GM18907 (cell line): ENCODE measurements around the gene PSMC2.
"Not testable (repeated sequence)": the region's sequence is repeated elsewhere in the genome, so short reads cannot be mapped to it uniquely, and the experiment has no call there.

Source experiments
- ATAC-seq: cut with Tn5 transposase; IDR thresholded peaks from one replicate; pipeline ENCODE4 v1.9.1; 2021; ENCODE audit warnings: mild to moderate bottlenecking, moderate library complexity; ENCODE audit not compliant: unreplicated experiment

The PSMC2 gene

DNA sequence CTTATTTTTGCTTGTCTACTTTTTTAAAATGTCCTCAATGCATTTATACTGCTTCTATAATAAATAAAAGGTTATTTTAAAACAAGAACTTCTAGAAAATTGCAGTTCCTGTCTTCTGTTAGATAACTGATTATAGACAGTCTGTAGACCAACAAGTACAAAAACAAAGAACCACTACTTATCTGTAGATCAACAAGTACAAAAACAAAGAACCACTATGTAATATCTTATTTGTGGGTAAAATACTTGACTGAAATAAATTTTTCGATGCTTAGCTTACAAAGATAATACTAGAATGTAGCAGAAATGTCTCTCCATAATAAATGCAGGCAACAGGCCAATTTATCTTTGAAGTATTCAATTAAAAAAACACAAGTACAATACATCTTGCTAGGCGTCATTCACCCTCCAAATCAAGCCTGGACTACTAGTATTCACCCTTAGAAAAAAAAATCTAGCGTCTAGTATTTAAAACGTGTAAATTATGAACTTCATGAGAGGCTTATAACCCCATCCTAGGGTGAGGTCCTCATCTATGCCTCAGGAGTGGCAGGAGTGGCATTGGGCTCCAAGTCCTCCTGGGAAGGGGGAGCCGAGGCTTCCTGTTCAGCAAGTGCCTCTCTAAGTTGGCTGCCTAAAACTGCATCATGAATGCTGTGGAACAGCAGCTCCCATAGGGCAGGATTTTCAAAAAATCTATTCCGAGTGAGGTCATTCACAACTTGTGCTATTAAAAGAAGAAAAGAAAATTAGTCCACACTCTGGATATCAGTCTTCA lies 26.6 kb downstream of the PSMC2 start:
- no peak for ATAC-seq

DNA sequence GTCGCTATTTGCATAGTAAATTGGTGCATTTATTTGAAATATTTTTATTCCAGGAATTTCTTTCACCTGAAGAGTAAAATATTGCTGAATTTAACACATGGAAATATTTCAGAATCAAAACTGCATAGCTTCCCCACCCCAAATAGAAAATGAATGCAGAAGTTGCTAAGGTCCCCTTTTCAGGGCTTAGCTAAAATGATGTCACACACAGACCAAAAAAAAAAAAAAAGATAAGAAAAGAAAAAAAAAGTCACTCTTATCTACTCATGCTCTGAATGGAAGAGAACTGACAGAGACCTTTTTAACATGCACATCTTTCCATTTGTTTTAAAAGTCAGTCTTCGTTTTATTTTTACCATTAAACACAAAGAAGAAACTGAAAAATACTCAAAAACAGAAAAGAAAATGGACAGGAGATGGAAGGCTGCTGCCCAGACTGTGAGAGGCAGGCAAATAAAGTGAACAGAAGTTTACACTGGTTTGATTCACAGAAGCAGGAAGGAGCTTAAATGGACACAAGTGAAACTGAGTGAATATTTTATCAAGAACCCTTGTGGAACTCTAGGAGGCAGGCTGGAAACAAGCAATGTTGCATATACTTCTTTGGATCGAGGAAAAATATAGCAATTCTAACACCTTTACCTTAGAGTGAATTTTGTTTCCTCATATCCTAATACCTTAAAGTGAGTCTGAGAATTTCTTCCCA lies 32.0 kb downstream of the PSMC2 start:
- no peak for ATAC-seq

DNA sequence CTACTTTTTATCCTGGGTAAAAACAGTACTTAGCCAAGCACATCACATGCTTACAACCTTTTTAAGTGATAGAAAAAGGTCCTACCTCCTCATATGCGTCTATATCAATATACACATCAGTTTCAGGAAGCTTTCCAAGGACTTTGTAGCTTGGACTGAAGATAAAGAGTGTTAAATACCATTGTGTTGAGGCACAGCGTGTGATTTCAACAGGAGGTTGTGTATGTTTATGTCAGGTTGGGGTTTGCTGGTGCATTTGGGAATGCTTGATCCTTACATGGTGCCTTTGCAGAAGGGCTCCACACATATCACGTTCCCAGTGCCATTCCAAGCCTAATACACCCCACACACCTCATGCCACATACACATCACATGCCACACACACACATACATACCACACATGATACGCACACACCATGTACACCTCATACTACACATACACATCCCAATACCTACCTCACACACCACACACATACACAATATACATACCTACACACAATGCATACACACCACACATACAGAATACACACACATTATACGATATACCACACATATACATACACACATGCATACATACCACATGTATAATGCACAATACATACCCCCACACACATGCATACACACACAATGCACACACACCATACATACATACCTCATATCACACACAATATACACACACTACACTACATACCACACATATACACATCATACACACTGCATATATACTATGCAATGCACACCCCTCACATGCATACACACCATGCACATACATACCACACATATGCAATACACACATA lies 33.1 kb downstream of the PSMC2 start:
- ATAC-seq = no peak

DNA sequence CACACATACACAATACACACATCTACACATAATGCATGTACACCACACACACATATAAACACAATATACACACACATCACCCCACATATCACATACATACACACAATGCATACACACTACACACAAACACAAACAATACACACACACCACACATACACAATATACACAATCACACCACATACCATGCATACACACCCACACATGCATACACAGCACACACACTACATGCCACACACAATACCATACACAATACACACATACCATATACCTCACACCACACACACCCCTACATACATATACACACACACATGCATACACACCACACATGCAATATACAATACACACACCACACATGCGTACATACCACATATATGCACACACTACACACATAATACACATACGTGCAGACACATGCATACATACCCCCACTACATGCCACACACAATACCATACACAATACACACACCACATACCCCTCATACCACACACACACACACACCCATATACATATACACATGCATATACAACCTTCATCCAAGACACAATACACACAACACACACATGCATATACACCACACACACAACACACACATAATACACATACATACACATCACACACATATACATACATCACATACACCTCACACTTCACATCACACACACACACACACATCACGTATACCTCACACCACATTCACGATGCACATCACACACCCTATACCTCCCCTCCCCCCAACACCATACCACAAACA lies 34.0 kb downstream of the PSMC2 start:
- ATAC-seq = no peak

DNA sequence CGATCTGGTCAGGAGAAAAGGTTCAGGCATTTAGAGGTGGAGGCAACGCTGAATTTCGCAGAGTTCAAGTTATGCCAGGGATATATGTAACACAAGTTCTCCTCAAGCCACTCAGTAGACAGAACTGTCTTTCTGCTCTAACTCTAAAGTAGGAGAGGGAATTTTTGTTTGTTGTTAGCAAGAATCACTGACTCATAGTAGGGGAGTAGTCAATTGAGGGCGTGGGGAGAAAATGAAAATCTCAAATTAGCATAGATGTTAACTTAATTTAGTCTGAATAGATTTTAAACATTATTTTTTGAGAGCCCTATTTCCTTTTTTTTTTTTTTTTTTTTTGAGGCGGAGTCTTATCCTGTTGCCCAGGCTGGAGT lies 34.6 kb downstream of the PSMC2 start:
- ATAC-seq = no peak

DNA sequence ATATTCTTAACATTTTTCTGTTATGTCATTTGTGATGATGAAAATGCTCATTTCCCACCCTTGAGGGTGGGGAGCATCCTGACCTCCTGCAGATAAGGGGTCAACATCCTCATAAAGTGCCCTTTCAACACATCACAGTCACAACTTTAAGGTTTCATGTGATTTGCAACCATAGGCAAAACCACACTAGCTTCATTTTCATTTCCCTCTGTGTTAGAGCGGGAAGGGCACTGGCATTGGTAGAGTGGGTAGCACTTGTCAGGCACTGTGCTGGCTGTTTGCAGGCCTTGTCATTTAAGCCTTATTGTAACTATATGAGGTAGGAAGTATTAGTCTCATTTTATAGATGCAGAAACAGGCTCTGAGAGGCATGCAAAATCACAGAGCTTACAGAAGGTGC lies 39.8 kb downstream of the PSMC2 start:
- ATAC-seq = no peak

DNA sequence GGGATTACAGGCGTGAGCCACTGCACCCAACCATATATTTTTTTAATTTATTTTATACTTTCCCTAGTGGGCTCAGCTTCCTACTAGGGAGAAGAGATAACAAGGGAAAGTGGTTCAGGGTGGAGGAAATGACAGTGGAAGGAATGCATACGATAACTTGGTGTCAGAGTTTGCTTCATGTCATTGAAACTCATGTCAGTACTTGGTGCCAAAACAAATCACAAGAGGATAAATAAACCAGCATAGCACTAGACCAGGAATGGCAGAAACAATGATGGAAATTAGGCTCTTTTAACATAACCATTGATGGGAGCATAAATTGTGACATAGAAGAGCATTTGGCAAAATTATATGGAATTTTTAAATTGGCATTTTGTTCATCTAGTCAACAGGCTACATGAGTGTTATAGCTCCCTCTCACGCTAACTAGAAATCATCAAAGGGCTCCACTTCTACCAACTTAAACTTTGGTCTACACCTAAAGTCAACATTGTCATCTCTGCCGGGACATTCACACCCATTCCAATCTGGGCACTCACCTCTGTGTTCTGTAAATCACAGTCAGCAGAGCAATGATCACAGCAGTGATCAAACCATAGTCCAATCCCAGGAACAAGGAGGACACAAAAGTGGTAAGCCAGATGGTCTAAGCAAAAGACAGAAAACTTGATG lies 41.2 kb downstream of the PSMC2 start:
- ATAC-seq = no peak

DNA sequence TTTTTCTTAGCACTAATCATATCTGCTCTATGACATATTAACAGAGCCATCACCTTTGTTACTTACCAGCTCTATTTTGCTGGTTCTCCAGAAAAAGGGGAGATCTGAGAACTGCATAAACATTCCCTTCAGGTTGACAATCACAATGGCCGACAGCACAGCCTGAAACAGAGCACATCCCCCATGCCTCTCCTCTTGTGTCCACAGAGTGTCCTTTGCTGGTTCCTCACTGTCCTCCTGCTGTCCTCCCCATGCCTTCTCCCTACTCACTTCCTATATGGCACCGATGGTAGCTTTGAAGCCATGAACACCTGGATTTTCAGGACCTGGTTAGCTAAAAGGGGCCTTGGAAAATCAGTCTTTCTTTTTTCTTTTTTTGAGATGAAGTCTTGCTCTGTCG lies 41.8 kb downstream of the PSMC2 start:
- ATAC-seq = no peak

DNA sequence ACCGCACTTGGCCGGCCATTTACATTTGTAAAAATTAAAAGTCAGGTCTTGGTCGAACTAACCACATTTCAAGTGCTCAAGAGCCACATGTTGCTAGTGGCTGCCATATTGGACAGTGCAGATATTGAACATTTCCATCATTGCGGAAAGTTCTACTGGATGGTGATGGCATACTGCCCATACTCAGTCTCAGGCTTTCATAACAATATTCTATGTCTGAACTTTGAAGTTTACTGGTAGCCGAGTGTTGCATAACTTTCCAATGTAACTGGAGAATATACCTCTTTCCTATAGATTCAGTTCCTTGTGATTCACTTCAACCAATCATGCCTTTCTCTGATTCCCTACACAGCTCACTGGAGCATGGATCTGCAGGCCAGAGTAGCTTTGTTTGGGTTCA lies 43.7 kb downstream of the PSMC2 start:
- no peak for ATAC-seq

DNA sequence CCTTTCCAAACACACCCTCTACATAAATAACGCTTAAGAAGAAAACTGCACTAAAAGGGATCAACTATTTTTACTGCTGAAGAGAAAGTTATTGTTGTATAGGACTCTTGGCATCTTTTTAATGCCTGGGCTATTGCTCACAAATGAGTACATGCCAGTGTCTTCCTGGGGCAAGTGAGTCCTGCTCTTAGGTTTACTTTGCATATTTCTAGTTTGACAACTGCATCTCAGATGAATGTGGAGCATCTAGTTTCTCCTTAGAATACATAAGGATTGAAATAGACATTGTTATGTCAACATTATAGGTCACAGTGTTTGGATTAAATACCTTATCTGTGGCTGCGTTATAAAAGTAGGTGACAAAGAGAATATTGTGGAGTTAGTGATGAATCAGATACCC lies 44.5 kb downstream of the PSMC2 start:
- ATAC-seq = no peak

DNA sequence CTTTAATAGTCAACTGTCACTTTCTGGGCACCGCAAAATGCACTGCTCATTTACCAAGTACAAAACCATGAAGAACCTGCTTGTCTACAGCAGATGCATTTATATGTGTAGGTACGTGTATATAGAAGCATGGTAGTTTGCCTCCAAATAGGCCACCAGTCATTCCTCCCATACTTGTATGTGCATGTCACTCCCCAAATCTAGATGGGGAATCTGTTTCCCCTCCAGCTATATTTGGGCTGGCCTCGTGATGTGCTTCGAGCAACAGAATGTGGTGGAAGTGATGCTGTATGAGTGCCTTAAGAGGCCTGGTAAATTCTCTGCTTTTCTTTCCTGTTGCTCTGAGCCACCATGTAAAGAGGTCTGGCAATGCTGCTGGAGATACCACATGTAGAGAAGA lies 47.1 kb downstream of the PSMC2 start:
- ATAC-seq = no peak

DNA sequence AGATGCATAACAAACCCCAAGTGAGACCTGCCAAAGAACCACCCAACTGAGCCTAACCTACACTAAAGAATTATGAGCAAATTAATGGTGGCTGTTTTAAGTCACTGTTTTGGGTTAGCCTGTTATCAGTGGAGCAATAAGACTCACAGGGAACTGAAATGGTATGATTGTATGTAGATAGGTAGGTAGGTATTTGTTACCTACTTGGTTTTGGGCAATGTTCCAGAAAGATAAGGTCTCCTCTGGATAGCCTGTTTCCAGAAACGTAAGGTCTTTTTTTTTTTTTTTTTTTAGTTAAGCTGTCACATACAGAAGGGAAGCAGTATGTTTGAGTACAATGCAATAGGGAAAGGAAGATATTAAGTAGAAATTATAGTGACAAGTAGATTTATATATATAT lies 47.6 kb downstream of the PSMC2 start:
- no peak for ATAC-seq

DNA sequence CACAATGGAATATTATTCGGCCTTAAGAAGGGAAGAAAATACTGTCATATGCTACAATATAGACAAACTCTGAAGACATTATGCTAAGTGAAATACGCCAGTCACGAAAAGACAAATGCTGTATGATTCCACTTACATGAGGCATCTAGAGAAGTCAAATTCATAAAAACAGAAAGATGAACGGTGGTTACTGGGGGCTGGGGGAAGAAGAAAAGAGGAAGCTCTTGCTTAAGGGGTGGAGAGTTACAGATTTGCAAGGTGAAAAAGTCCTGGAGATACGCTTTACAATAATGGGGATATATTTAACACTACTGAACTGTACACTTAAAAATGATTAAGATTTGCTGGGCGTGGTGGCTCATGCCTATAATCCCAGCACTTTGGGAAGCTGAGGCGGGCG lies 49.0 kb downstream of the PSMC2 start:
- ATAC-seq = no peak

DNA sequence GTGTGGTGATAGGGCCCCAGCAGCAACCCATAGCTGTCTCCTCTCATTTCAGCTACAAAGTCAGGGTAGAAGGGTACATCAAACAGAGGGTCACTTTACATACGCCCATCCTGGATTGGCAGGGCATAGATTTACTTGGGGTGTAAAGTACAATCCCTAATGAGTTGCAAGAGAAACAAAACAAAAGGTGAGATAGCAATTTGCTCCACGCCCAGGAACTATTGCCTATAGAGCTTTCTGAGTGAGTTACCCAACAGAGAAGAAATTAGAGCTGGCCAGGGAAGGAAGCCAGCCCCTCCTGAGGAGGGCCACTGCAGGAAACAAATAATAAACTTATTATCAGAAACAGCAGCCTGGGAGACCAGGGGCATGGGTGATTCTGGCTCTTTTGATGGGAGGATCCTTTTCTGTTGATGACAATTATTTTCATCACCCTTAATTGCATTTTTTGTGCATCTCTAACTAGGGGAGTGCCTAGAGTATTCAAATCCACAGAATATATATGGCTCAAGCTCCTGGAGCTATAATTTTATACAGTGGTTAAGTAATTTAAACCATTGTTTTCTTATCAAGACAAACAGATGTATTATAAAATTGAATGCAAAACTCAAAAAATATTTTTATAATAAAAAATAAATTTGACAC lies 51.2 kb downstream of the PSMC2 start:
- no peak for ATAC-seq

DNA sequence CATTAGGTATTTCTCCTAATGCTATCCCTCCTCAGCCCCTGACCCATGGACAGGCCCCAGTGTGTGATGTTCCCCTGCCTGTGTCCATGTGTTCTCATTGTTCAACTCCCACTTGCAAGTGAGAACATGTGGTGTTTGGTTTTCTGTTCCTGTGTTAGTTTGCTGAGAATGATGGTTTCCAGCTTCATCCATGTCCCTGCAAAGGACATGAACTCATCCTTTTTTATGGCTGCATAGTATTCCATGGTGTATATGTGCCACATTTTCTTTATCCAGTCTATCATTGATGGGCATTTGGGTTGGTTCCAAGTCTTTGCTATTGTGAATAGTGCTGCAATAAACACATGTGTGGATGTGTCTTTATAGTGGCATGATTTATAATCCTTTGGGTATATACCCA lies 52.2 kb downstream of the PSMC2 start:
- ATAC-seq = not testable (repeated sequence)

DNA sequence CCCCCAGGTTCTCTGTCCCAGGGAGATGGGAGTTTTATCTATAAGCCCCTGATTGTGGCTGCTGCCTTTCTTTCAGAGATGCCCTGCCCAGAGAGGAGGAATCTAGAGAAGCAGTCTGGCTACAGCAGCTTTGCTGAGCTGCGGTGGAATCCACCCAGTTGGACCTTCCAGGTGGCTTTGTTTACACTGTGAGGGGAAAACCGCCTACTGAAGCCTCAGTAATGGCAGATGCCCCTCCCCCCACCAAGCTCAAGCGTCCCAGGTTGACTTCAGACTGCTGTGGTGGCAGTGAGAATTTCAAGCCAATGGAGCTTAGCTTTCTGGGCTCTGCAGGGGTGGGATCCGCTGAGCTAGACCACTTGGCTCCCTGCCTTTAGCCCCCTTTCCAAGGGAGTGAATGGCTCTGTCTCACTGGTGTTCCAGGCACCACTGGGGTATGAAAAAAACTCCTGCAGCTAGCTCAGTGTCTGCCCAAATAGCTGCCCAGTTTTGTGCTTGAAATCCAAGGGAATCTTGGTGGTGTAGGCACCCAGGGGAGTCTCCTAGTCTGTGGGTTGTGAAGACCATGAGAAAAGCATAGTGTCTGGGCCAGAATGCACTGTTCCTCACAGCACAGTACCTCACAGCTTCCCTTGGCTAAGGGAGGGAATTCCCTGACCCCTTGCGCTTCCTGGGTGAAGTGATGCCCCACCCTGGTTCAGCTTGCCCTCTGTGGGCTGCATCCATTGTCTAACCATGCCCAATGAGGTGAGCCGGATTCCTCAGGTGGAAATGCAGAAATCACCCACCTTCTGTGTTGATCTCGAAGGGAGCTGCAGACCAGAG lies 58.6 kb downstream of the PSMC2 start:
- not testable (repeated sequence) for ATAC-seq

DNA sequence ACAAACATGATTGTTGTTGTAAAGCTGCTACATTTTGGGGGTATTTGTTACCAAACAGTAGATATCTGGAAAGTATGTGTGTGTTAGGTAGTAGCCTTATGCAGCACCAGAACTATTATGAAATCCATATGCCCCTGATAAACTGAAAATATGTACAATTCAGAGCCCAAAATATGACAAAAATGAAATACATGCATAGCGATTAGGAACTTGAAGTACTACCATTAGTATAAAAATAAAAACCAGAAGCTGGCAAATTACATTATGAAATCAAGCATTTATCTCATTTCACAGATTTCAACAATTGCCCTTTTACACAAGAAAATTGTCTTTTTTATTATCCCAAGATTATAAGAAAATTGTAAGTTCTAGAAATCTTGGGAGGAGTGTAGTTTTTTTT lies 64.7 kb downstream of the PSMC2 start:
- no peak for ATAC-seq

DNA sequence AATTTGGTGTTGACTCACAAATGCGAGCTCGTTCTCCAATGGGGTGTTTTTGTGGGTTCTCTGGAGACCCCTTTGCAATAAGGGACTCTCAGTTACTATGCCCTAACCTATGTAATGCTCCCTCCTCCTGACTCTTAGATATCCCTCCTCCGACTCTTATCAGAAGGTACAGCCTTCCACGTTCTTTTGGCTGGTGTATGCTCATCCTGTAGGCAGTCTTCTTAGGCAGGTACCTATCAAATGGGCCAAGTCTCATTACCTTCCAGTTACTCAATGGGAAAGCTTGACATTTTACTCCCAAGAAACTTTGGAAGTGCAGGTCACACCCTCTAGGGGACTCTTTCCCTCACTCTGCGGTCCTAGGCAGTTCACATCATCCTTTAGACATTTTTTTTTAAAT lies 66.0 kb downstream of the PSMC2 start:
- no peak for ATAC-seq

DNA sequence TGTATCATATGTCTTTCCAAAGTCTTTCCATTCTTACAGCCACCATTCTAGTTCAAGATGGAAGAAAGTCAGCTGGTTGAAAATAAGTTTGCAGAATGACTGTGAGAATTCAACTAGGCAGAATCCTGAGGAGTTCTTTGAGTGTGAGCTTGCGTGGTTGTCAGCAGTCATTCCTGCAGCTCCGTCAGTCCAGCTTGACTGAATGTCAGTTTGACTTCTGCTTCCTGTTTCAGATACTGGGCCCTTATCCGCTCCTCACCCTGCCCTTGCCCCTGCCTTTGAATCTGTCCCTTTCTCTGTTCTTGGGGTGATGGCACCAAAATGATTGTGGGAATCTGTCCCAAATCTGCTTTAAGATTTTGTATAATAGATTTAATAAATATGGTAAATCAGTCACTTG lies 70.8 kb downstream of the PSMC2 start:
- no peak for ATAC-seq
